ENCODE results near the gene RBM19. TPM values are rescaled to one million over a fixed set of nuclear protein-coding genes. Genes with fewer than 3 reads are reported as not detected.
"Not testable (repeated sequence)": the region's sequence is repeated elsewhere in the genome, so short reads cannot be mapped to it uniquely, and the experiment has no call there.

The RBM19 gene
- total and polyA plus RNA-seq, 2 of the 4 experiments (the other 2 are of a cell fraction): 18.7 to 19.2 TPM

- no peak for TF ChIP-seq RCOR1 (IDR thresholded peaks at IDR 0.05; ENCODE audit: insufficient replicate concordance, low read length)
Measured at GRCh38 chr12:114001511-114002340, 35.6 kb upstream of the RBM19 start (continued).

DNA sequence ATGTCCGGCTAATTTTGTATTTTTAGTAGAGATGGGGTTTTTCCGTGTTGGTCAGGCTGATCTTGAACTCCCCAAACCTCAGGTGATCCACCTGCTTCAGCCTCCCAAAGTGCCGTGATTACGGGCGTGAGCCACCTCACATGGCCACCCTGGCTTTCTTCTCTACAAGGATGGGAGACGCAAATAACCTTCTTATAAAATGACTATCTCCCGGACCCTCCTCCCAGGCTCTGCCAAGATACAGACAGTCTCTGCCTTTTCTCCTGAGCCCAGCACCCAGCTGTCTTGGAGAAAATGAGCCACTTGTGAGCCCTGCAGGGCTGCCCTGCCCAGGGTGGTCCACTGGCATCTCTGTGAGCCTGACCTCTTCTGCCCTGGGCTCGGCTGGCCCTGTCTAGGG, 34.7 kb upstream of the RBM19 start:
- H4K91ac ChIP-seq (ENCODE audit: insufficient read depth, low read depth, low read length): no peak overlapping the region
- BruUV-seq (replicated peaks): no TSS peak
- H3K9me3 ChIP-seq (ENCODE audit: control insufficient read depth, insufficient read depth, low read length): no peaks in the 10 kb centered on the region
- H3K18ac ChIP-seq (ENCODE audit: low read depth, low read length): no peak overlapping the region
- H3K4me3 ChIP-seq (ENCODE audit: insufficient read depth, low read depth, low read length): no peak overlapping the region
- no peak overlapping the region for H3K27ac ChIP-seq (ENCODE audit: insufficient read depth, low read length)
- no peaks in the 10 kb centered on the region for H3K79me1 ChIP-seq (ENCODE audit: low read depth in 1 of 2, low read length in 2 of 2)
- H2BK120ac ChIP-seq (ENCODE audit: low read depth, low read length): no peak overlapping the region
- no peak overlapping the region for H3K4me2 ChIP-seq (ENCODE audit: low read depth, low read length)
- no peak overlapping the region for H4K8ac ChIP-seq (ENCODE audit: low read depth in 2 of 2, low read length in 2 of 2)
- H2AK5ac ChIP-seq (ENCODE audit: low read depth, low read length): no peak overlapping the region
- TF ChIP-seq BHLHE40 (IDR thresholded peaks at IDR 0.05; ENCODE audit: low read depth, low read length) (no peak), RFX5 (IDR thresholded peaks at IDR 0.05; ENCODE audit: low read depth, low read length) (no peak), NFE2L2 (IDR thresholded peaks at IDR 0.05; ENCODE audit: low read depth, low read length) (no peak), FOS (IDR thresholded peaks at IDR 0.05; ENCODE audit: low read depth, low read length) (no peak), MAZ (IDR thresholded peaks at IDR 0.05; ENCODE audit: borderline replicate concordance, low read depth, low read length) (no peak), RAD21 (IDR thresholded peaks at IDR 0.05; ENCODE audit: low read length) (no peak), SMC3 (IDR thresholded peaks at IDR 0.05; ENCODE audit: low read depth, low read length) (no peak)
- H4K20me1 ChIP-seq (ENCODE audit: insufficient read depth, low read length): no peaks in the 10 kb centered on the region
- DNase-seq: no peak
- CTCF ChIA-PET: no interaction called here
- H3K9ac ChIP-seq (ENCODE audit: low read depth, low read length): no peak overlapping the region
- H4K5ac ChIP-seq (ENCODE audit: low read depth, low read length): no peak overlapping the region
- no CpG with 5 or more reads among the region's 8 CpGs for WGBS, 2 experiments (ENCODE audit: extremely low coverage in 2 of 2, insufficient read length in 1 of 2)
- H3K56ac ChIP-seq (ENCODE audit: extremely low read depth, insufficient read depth, low read length): no peak overlapping the region
- H3K27me3 ChIP-seq (ENCODE audit: control insufficient read depth, insufficient read depth, low read length): peaks cover 9% of the 10 kb centered on the region
- no peak overlapping the region for H2AFZ ChIP-seq (replicated peaks; ENCODE audit: low read length, poor library complexity)
- H2BK5ac ChIP-seq (ENCODE audit: low read depth, low read length, poor library complexity, severe bottlenecking): no peak overlapping the region
- no peak overlapping the region for H2BK15ac ChIP-seq (ENCODE audit: low read depth, low read length)
- in situ Hi-C loops (cut with MboI; ENCODE audit: low sequenced_read_pairs) (no loop called here), dilution Hi-C loops (cut with HindIII; ENCODE audit: low sequenced_read_pairs, unreplicated experiment) (no loop called here), intact Hi-C loops (cut with micrococcal nuclease) (no loop called here)
- no peak for ATAC-seq (ENCODE audit: low read depth)
- no peak overlapping the region for H2BK20ac ChIP-seq (ENCODE audit: low read depth, low read length)
- H3K4ac ChIP-seq (ENCODE audit: low read depth, low read length): no peak overlapping the region
- POLR2A ChIA-PET (ENCODE audit: unreplicated experiment): no interaction called here
- H3K9me1 ChIP-seq (ENCODE audit: insufficient read depth, low read length): no peaks in the 10 kb centered on the region
- no peak overlapping the region for H3K14ac ChIP-seq (replicated peaks; ENCODE audit: low read depth, low read length)
- no peak overlapping the region for H2AK9ac ChIP-seq (replicated peaks; ENCODE audit: low read depth, low read length, poor library complexity)
- H3K23ac ChIP-seq (ENCODE audit: low read depth, low read length): no peak overlapping the region
- H3K36me3 ChIP-seq (ENCODE audit: control insufficient read depth, insufficient read depth, low read length): no peaks in the 10 kb centered on the region
- no peaks in the 10 kb centered on the region for H3K4me1 ChIP-seq (ENCODE audit: control insufficient read depth, insufficient read depth, low read length)

DNA sequence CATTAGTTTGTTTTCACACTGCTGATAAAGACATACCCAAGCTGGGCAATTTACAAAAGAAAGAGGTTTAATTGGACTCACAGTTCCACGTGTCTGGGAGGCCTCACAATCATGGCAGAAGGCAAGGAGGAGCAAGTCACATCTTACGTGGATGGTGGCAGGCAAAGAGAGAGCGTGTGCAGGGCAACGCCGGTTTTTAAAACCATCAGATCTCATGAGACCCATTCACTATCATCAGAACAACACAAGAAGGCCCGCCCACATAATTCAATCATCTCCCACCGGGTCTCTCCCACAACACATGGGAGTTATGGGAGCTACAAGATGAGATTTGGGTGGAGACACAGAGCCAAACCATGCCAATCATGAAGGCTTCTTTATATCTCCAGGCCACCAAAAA, 34.1 kb upstream of the RBM19 start:
- H2BK5ac ChIP-seq (ENCODE audit: low read depth, low read length, poor library complexity, severe bottlenecking); intact Hi-C loops (cut with micrococcal nuclease): not testable (repeated sequence)

More for the DNA sequence above, 34.1 kb upstream of the RBM19 start:
- H4K8ac ChIP-seq (ENCODE audit: low read depth in 2 of 2, low read length in 2 of 2); H3K9me3 ChIP-seq (ENCODE audit: control insufficient read depth, insufficient read depth, low read length); H3K27ac ChIP-seq (ENCODE audit: insufficient read depth, low read length); H3K4me2 ChIP-seq (ENCODE audit: low read depth, low read length); H3K9me1 ChIP-seq (ENCODE audit: insufficient read depth, low read length); H3K4me3 ChIP-seq (ENCODE audit: insufficient read depth, low read depth, low read length); H2AFZ ChIP-seq (replicated peaks; ENCODE audit: low read length, poor library complexity); DNase-seq; H3K14ac ChIP-seq (replicated peaks; ENCODE audit: low read depth, low read length); H4K20me1 ChIP-seq (ENCODE audit: insufficient read depth, low read length); BruUV-seq (replicated peaks); CTCF ChIA-PET; H2BK20ac ChIP-seq (ENCODE audit: low read depth, low read length); H3K18ac ChIP-seq (ENCODE audit: low read depth, low read length); H3K27me3 ChIP-seq (ENCODE audit: control insufficient read depth, insufficient read depth, low read length); H3K4ac ChIP-seq (ENCODE audit: low read depth, low read length); H3K23ac ChIP-seq (ENCODE audit: low read depth, low read length); H4K5ac ChIP-seq (ENCODE audit: low read depth, low read length); H3K4me1 ChIP-seq (ENCODE audit: control insufficient read depth, insufficient read depth, low read length); H3K9ac ChIP-seq (ENCODE audit: low read depth, low read length); H2BK120ac ChIP-seq (ENCODE audit: low read depth, low read length); H3K56ac ChIP-seq (ENCODE audit: extremely low read depth, insufficient read depth, low read length); H4K91ac ChIP-seq (ENCODE audit: insufficient read depth, low read depth, low read length); H2AK5ac ChIP-seq (ENCODE audit: low read depth, low read length); H2AK9ac ChIP-seq (replicated peaks; ENCODE audit: low read depth, low read length, poor library complexity); H3K36me3 ChIP-seq (ENCODE audit: control insufficient read depth, insufficient read depth, low read length); H2BK15ac ChIP-seq (ENCODE audit: low read depth, low read length); H3K79me1 ChIP-seq (ENCODE audit: low read depth in 1 of 2, low read length in 2 of 2); POLR2A ChIA-PET (ENCODE audit: unreplicated experiment); in situ Hi-C loops (cut with MboI; ENCODE audit: low sequenced_read_pairs); ATAC-seq (ENCODE audit: low read depth); dilution Hi-C loops (cut with HindIII; ENCODE audit: low sequenced_read_pairs, unreplicated experiment): not testable (repeated sequence)
- WGBS, 2 experiments (ENCODE audit: extremely low coverage in 2 of 2, insufficient read length in 1 of 2): 0% methylated on average over 1 of the region's 7 CpGs; no CpG with 5 or more reads in 1 of the 2 experiments
